GM18861 (cell line): Measurements from ENCODE around the gene ZBP1.

Experiments
- ATAC-seq: cut with Tn5 transposase; IDR thresholded peaks from one replicate; pipeline ENCODE4 v1.9.1; 2021; ENCODE audit not compliant: unreplicated experiment

ZBP1 gene

DNA sequence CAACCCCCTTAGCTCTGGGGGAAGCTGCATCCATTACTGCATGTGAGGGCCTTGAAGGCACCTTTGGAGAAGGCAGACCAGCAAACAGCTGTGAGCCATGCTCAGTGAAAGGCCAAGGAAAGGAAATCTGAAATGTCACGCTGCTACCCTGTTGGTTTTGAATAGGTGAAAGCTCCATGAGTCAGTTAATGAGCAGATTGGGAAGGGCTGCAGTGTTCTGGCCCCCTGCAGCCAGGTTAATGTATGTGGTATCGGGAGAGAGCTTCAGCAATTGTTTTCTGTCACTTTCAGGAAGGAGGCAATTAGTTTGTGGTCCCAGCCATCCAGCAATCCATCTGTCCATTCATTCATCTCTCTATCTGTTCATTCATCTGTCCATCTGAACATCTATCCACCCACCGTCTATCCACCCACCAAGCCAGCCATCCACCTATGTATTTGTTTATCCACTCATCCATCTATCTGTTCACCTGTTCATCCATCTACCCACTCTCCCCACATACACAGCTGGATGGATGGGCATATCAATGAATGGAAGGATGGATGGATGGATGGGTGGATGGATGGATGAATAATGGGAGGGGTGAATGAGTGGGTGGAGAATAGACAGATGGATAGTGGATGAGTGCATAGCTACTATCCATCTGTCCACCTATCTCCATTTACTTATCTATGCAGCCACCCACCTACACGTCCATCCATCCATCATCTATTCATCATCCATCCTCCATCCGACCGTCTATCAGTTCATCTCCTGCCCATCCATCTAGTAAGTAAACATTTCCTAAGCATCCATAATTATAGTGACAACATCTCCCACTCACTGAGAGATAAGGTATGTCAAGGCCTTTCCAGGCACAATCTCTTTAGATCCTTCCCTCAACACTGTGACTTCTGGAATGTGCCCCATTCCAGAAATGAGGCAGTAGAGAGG lies 43.3 kb downstream of the ZBP1 start:
- no peak for ATAC-seq

DNA sequence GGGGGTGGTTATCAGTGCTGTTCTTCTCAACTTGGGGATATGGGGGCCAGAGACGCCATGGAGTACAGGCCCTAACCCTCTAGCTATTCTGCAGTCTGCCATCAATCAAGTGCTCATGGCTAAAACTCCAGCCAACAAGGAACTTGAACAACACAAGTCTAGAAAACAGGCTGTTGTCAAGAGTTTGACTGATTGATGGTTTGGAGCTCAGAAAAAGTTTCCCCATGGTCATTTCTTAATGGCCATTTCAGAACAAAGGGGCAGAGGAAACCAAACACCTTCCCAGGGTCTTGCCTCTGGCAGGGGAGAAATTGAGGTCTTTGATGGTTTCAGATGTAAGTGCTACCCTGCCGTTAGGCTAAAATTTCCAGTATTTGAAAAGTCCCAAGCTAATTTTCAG lies 44.2 kb downstream of the ZBP1 start:
- ATAC-seq: no peak

DNA sequence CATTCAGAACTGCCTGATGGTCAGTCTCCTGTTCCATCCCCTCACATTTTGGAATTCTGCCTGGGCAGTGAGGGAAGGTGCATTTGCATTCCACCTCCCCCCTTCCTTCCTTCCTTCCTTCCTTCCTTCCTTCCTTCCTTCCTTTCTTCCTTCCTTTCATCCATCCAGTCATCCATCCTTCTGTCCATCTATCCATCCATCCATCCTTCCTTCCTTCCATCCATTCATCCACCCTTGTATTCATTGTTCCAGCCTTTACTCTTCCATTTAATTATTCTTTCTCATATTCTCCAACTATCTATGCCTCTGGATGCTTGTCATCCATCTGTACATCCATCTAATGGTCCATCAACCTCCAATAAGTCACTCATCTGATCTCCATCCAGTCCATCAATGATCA lies 45.3 kb downstream of the ZBP1 start:
- no peak for ATAC-seq

DNA sequence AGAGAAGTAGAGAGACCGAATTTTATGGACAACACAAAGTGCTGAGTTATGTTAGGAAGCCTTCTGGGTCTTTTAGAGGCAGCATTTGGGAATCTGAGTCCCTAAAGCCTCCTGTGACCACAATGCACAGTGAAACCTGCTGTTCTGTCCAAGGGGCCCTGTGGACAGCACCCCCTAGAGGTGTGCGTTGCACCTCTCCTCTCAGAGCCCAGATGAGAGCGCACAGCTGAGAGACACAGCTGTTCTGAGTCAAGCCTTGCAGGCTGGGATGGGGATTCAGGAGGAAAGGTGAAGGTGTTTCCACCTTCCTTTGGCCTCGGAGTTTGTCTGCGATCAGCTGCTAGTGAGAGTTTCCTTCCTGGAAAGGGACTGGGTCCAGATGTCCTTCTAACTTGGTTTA lies 46.3 kb downstream of the ZBP1 start:
- no peak for ATAC-seq

DNA sequence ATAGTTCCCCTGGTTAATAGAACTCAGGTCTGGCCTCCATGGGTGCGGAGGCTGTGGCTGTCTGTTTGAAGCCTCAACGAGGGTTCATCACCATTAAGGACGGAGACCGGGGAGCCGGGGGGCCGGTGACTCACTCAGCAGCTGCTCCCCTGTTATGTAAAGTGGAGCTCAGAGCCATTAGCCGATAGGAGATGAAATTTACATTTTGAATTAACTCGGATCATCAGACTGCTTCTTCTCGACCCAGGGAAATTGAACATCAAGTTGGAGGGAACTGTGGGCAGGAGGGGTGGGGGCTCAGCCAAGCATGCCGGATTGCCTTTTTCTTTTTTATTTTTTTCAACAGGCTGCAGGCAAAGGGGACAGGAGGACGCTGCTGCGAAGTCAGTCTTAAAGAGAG lies 47.0 kb downstream of the ZBP1 start:
- no peak for ATAC-seq

DNA sequence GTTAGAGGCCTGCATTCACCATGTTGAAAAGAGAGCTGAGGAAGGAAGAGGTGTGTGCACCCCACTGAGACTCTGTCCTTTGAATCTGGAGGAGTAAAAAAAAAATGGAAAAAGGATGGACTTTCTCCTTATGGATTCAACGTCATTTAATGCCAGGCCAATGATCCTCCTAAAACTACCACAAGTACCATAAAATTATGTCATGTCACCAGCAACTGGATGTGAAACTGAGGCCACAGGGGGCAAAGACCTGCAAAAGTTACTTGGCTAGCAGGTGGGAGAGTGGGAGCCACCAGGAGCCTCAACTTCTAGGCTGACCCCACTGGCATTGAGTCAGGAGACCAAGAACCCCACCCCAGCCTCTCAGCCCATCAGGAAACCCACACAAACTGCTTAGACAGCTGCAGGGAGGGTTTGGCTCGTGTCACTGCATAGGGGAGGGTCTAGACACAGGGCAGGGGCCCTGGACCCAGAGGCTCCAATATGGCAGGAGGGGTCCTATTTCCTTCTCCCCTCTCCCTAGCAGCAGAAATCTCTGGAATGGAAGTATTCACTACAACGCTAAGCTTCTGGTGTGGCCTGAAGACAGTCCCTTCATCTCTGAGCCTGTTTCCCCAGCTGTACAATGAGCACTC lies 48.3 kb downstream of the ZBP1 start:
- no peak for ATAC-seq

DNA sequence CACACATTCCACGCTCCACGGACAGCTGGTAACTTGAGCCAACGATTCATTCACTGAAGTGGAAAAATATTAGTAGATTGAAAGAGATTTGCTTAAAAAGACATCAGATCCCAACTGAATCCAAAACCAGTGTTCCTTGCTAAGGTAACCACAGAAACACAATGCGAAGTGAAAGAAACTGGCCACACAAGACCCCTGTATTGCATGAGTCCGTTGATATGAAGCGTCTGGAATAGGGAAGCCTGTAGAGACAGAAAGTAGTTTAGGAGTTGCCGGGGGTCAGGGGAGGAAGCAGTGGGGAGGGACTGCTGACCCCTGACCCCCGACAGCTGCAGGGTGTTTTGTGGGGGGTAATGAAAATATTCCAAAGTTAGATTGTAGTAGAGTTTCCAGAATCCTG lies 49.3 kb downstream of the ZBP1 start:
- ATAC-seq: no peak

DNA sequence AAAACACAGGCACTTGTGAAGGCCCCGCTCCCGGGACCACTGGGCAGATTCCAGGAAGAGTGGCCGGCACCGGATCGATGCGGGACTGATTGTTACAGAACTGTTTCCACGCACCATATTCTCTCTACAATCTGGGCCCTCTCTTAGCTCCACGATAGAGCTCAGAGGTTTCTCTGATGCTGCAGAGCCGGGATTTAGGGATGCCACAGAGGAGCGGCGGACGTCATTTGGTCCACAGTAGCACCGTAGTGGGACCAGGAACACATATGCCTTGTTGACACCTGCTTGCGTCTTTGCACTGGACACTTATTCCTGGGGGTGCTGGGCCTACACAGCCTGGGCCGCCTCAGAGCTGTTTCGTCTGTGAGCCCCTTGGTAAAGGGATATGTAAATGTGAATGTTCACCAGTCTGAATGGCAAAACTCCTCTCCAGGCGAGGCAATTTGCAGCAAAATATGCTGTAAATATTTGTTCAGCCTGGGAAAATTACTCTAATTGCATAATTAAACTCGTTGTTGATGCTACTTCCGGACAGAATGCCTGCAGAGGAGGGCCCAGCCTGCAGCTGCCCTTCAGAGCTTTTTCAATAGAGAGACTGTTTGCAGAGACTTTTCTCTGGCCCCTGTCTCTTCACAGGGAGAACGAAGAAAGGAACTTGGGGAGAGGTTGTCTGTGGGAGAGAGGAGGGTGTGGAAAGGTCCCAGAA lies 49.9 kb downstream of the ZBP1 start:
- ATAC-seq: no peak

DNA sequence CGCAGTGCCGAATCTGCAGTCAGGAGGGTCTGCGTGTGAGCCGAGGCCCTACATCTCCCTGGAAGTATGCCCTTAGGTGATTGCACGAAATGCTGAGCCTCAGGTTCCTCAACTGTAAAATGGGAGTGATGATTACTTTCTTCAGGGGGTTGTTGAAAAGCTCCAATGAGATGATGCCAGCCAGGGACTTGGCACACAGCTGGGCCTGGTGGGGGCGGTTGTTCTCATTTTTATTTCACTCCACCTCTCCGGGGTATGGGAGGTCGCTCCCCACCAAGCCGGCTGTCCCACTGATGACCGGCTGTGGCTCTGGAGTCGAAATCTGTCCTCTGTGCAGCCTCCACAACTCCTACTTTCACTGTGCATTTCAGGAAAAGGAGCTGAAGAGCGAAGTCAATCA lies 51.3 kb downstream of the ZBP1 start:
- no peak for ATAC-seq

DNA sequence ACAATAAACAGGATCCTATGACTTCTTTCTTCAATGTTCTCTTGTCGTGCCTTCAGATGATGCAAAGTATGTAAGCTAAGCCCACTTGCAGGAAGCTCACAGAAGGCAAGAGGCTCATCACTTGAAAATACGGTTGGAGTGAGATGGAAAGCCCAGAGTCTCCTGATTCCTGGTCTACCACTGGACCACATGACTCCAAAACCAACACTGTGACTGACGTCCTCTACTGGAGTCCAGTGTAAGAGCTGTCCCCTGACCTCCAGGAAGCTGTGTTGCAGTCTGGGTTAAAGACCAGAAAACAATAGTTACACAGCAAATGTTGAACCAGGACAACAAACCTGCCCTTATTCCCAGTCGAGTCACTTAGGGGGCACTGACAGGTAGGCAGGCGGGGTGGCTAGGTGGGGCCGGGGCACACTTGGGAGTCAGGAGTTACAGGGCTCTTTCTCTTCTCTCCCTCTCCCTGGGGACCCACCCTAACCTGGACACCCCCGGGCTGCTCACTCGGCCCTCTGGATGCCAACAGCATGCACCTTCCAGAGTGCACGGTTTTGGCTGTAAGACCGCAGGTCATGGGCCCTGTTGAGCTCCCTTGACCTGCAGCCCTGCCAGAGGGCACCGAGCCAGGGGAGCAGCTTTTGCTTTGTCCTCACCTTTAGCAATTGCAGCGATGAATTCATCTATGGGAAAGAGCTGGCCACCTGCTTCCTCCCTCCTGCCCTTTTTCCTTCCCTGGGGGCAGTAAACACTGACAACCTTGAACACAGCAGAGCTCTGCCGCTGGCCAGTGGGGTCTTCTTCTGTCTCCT lies 51.9 kb downstream of the ZBP1 start:
- ATAC-seq: no peak

DNA sequence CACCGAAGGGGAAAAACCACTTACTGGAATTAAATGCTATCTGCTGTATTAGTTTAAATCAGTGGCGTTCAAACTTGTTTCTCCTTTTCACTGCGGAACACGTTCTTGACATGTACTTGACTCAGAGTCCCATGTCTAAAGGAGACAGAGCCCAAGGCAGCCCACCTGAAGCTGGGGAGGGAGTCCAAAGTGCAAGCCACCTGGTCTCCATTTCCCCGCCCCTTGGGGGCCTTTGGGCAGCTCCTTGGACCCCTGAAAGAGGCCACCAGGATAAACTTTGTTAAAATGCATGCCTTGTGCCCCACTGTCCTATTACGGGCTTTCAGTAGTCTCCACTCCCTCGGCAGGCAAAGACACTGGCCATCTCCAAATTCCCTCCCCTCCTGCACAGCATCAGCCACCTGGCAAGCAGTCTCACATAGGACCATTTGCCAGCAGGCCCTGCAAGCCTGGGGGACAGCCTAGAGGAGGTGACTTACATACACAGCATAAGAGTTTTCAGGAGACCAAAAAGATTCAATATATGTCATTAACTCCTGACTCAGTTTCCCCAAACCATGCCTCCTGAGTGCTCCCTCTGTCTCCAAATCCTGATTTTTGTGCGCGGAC lies 52.7 kb downstream of the ZBP1 start:
- ATAC-seq: no peak

DNA sequence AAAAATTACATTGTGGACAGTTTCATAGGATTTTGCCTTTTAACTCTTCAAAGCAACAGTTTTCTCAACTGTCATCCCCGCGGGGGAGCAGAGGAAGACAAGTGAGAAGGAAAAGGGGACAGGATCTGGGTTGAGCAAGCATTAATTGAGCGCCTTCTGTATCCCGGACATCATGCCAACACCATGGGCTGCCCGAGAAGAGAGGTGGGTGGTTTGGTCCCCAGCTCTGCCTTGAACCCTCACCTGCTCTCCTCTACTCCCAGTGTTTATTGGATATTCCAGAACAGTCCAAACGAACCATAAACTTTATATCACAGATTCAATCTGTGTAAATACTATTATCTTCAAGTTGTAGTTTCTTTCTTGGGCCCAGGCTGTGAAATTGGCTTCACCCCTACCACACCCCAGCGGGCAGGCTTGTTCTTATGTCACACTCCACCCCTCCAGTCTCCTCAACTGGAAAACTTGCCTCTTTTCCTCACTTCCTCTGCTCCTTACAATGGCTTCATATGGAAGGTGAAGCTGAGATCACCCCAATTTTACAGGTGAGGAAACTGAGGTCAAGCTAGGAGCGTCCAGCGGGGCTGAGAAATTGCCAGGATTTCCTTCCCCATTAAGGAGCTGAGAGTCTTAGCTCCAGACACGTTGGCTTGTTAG lies 53.3 kb downstream of the ZBP1 start:
- ATAC-seq: no peak

DNA sequence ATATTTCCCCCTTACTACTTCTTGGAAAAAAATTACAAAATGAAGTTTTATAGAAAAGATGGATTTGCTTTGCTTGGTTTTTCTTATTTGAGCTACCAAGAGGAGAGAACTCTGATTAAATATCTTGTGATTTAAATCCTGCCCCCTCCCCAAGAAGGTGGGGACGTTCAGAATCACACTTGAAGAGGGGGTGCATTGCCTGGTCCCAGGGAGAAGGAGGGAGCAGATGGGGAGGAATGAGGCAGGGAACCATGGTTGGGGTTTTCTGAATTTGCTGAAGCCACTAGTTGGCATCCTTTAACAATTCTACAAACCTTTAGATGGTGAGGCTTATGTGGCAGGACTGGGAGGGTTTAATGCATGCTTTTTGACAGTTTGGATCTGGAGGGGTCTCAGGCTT lies 53.8 kb downstream of the ZBP1 start:
- ATAC-seq: no peak

DNA sequence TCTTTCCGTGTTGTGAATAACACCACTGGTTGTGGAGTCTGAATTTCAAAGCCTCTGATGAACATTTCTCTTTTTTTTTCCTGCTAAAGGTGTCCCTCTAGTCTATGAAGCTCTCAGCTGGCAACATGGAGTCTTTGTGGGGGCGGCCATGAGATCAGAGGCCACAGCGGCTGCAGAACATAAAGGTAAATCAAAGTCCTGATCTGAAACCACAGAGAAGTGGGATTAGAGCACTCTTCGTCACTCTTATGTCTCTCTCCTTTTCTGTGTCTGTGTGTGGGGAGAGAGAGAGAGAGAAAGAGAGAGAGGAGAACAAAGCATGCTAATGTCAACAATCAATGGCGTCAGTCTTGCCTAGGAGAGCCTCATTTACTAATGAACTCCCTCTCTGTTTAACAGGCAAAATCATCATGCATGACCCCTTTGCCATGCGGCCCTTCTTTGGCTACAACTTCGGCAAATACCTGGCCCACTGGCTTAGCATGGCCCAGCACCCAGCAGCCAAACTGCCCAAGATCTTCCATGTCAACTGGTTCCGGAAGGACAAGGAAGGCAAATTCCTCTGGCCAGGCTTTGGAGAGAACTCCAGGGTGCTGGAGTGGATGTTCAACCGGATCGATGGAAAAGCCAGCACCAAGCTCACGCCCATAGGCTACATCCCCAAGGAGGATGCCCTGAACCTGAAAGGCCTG lies 55.1 kb downstream of the ZBP1 start:
- ATAC-seq: no peak

DNA sequence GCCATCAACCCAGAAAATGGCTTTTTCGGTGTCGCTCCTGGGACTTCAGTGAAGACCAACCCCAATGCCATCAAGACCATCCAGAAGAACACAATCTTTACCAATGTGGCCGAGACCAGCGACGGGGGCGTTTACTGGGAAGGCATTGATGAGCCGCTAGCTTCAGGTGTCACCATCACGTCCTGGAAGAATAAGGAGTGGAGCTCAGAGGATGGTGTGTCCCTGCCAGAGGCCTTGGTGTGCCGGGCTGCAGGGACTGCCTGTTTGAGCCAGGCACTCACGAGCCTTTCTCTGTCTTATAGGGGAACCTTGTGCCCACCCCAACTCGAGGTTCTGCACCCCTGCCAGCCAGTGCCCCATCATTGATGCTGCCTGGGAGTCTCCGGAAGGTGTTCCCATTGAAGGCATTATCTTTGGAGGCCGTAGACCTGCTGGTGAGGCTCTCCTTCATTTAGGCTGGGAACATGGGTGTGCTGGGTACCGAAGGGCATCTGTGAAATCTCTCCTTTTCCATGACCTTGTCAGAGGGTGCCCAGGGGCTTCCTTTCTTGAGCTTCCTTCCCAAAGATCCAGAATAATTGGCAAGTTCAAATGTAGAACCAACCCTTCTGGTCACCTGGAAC lies 55.9 kb downstream of the ZBP1 start:
- no peak for ATAC-seq

DNA sequence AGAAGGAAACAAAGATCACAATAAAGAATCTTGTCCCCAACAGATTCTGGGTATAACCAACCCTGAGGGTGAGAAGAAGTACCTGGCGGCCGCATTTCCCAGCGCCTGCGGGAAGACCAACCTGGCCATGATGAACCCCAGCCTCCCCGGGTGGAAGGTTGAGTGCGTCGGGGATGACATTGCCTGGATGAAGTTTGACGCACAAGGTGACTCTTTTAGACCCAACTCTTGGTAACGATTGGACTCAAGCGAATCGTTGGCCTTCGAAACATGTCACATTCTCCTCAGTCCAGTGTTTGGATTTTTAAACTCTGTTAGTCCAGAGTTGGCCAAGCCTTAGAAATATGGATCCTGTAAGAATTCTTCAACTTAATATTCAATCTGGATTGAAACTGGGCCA lies 56.7 kb downstream of the ZBP1 start:
- ATAC-seq: no peak

DNA sequence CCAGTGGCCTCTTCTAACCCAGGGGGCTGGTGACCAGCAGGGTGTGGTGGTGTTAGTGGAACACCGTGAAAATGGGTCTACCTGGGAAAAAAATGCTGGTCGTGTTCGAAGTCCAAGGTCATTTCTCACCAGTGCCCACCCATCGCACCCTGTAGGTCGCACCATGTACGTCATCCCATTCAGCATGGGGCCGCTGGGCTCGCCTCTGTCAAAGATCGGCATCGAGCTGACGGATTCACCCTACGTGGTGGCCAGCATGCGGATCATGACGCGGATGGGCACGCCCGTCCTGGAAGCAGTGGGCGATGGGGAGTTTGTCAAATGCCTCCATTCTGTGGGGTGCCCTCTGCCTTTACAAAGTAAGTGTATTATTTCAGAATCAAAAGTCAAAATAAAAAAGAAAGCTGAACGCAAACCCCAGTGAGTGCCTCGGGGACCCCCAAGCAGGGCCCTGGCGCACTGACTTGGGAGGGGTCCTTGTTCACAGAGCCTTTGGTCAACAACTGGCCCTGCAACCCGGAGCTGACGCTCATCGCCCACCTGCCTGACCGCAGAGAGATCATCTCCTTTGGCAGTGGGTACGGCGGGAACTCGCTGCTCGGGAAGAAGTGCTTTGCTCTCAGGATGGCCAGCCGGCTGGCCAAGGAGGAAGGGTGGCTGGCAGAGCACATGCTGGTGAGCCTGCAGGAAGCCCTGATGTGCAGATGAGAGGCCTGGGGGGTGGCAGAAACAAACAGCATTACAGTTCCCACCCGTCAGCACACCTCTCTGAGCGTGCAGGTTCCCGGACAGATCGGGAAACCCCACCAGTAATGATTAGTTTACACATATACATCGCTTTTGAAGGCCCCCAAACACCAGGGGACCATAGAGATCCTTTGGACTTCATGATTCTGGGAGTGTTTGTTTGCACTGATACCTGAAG lies 57.4 kb downstream of the ZBP1 start:
- no peak for ATAC-seq
